Effector memory CD4-positive, alpha-beta T cell (primary cell): ENCODE measurements around the gene C9orf152.

Experiments used
- DNase-seq, 3 donors: peaks; one replicate each; pipeline ENCODE4 v3.0.0-alpha.2; 2020
- H3K27ac ChIP-seq: 2 replicates; pipeline ENCODE4 v1.7.0; 2013; ENCODE audit warnings: mild to moderate bottlenecking, low read length, moderate library complexity; ENCODE audit not compliant: insufficient read depth, poor library complexity, severe bottlenecking
- H3K27me3 ChIP-seq: replicated peaks from 2 replicates; pipeline ENCODE4 v1.7.0; 2013; ENCODE audit warnings: mild to moderate bottlenecking, low read length; ENCODE audit not compliant: insufficient read depth, control insufficient read depth, poor library complexity, severe bottlenecking
- H3K36me3 ChIP-seq: 2 replicates; pipeline ENCODE4 v1.7.0; 2013; ENCODE audit warnings: mild to moderate bottlenecking, low read length, moderate library complexity; ENCODE audit not compliant: control insufficient read depth, insufficient read depth
- H3K4me1 ChIP-seq: 2 replicates; pipeline ENCODE4 v1.7.0; 2013; ENCODE audit warnings: low read length, mild to moderate bottlenecking; ENCODE audit not compliant: control insufficient read depth, insufficient read depth, poor library complexity, severe bottlenecking
- H3K4me3 ChIP-seq: 2 replicates; pipeline ENCODE4 v1.7.0; 2013; ENCODE audit warnings: low read length, low read depth, mild to moderate bottlenecking; ENCODE audit not compliant: insufficient read depth, poor library complexity, severe bottlenecking
- H3K9me3 ChIP-seq: 2 replicates; pipeline ENCODE4 v1.7.0; 2013; ENCODE audit warnings: mild to moderate bottlenecking, low read length, moderate library complexity; ENCODE audit not compliant: control insufficient read depth

The C9orf152 gene

DNA sequence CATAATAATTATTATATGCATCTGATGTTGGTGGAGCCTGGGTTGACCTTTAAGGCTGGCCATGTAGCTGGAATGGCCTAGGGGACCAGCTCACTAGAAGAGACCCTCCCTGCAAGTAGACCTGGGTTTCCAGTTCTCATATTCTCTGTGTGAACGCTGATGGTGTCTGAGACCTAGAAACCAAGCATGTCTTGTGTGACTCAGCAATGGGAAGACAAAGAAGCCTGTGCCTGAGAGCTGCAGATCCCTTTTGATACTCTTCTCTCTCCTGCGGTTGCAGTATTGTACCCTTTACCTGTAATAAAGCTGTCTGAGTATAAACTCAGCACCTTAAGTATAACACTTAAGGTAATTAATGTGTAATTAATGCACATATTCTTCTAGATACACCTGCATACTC lies 22.2 kb downstream of the C9orf152 start:
- H3K4me1 ChIP-seq: no peaks in the 10 kb centered on the region
- DNase-seq: no peak
- H3K36me3 ChIP-seq: no peaks in the 10 kb centered on the region
- no peaks in the 10 kb centered on the region for H3K9me3 ChIP-seq
- H3K27me3 ChIP-seq: no peaks in the 10 kb centered on the region
- no peak overlapping the region for H3K27ac ChIP-seq
- H3K4me3 ChIP-seq: no peak overlapping the region

DNA sequence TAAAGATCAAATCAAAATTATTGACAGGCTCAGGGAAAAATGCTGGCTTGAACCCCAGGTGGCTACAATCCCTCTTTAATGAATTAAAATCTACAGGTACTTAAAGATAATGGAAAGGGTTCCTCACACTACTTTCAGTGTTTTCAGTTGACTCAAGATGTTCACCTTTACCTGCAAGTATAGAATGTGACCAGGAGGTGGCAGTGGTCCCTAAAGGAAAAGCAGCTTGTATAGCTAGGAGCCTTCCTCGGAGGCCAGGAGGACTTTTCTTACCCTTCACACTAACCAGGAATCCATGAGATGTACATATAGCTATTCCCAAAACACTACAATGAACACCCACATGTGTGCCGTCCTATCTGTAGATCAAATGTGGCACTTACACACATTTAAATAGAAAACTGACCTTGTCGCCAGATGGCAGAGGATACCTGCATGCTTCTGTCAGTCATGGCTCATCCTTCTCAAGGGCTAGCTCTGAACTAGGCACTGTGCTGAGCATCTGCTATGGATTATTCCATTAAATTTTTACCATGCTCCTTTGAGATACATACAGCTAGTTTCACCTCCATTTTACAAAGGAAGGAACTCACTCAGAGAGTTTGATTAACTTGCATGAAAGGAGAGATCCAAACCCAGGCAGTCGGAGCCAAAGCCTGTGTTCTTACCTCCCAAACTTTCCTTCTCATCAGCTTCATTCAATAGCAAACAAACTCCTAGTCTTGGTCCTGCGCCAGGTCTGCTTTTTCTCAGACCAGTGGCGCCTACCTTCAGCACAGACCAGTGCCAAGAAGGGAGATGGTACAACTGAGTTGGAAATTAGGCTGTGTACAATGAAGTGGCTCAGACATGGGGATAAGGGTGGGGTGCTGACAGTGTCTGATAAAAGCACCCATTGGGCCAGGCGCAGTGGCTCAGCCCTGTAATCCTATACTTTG lies 24.5 kb downstream of the C9orf152 start:
- Histone ChIP-seq H3K9me3 (no peaks in the 10 kb centered on the region), H3K36me3 (no peaks in the 10 kb centered on the region), H3K4me1 (no peaks in the 10 kb centered on the region), H3K27ac (no peak overlapping the region), H3K4me3 (no peak overlapping the region), H3K27me3 (no peaks in the 10 kb centered on the region)
- peak in 1 of 3 donors; percentile 25 for DNase-seq

DNA sequence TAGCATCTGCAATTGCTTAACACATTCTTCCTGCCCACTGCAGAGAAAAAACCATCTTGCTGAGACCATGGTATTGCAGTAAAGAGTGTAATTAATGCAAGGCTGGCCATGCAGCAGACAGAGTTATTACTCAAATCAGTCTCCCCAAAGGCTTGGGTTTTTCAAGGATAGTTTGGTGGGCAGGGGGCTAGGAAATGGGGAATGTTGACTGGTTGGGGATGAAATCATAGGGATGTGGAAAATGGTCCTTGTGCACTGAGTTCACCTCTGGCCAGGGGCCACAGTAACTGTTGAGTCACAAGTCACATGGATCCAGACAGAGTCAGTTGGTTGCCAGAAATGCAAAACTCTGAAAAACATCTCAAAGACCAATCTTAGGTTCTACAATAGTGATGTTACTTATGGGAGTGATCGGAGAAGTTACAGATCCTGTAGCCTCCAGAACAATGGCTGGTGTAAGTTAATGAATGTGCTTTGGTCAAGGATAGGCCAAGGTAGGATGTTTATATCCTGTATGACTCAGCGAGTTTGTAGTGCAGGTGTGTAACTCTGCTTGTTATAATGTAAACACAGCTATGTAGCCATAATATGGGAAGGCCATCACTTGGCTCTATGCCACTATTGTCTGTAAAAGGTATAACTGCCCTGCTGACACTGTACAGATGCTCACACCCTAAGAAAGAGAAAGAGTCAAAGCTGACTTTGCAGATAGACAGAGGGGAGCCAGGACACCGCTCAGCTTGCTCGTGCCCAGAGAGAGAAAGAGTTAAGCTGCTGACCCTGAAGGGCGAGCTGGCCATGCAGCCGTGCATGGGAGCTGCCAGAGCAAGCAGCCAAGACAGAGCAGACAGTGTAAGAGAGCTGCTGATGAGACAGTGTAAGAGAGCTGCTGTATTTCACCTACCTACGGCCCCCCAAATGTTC lies 27.2 kb downstream of the C9orf152 start:
- no peak overlapping the region for H3K27ac ChIP-seq
- H3K27me3 ChIP-seq: no peaks in the 10 kb centered on the region
- no peak for DNase-seq
- H3K36me3 ChIP-seq: no peaks in the 10 kb centered on the region
- H3K4me3 ChIP-seq: no peak overlapping the region
- no peaks in the 10 kb centered on the region for H3K4me1 ChIP-seq
- H3K9me3 ChIP-seq: no peaks in the 10 kb centered on the region

DNA sequence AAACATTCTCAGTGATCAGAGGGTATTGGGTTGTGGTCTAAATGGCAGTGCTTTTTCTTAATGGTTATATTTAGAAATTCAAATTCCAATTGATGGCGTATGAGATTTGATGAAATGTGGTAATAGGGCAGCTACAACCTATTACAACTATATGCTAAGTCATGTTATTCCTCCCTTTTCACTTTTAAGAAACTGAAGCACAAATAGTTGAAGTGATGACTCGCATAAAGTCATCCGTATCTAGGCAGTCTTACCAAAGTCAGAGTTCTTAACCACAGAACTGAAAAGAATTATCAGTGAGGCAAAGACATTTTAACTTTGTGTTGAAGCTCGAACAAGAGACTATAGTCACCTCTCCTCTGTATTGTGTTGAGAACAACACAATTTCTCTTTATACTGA lies 28.2 kb downstream of the C9orf152 start:
- no peak for DNase-seq
- no peak overlapping the region for H3K4me3 ChIP-seq
- no peaks in the 10 kb centered on the region for H3K36me3 ChIP-seq
- no peaks in the 10 kb centered on the region for H3K27me3 ChIP-seq
- no peaks in the 10 kb centered on the region for H3K4me1 ChIP-seq
- H3K27ac ChIP-seq: no peak overlapping the region
- no peaks in the 10 kb centered on the region for H3K9me3 ChIP-seq

DNA sequence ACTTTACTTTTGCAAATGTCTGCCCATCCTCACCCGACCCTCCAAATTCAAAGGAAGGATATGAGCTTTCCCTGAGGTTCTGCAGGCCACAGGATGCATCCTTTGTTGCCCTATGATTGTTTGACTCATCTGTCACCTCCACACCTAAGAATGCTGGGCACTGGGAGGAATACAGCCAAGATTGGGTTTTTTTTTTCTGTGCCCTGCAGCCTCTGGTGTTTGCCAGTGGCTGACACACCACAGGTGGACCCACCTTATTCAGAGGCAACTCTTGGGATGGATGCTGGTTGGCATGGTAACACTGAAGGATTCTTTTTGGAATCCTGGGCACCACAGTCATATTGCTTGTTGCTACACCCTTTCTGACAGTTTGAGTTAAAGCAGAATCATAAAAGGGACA lies 29.7 kb downstream of the C9orf152 start:
- H3K36me3 ChIP-seq: no peaks in the 10 kb centered on the region
- no peaks in the 10 kb centered on the region for H3K27me3 ChIP-seq
- H3K4me3 ChIP-seq: no peak overlapping the region
- no peaks in the 10 kb centered on the region for H3K4me1 ChIP-seq
- H3K9me3 ChIP-seq: no peaks in the 10 kb centered on the region
- H3K27ac ChIP-seq: no peak overlapping the region
- no peak for DNase-seq

DNA sequence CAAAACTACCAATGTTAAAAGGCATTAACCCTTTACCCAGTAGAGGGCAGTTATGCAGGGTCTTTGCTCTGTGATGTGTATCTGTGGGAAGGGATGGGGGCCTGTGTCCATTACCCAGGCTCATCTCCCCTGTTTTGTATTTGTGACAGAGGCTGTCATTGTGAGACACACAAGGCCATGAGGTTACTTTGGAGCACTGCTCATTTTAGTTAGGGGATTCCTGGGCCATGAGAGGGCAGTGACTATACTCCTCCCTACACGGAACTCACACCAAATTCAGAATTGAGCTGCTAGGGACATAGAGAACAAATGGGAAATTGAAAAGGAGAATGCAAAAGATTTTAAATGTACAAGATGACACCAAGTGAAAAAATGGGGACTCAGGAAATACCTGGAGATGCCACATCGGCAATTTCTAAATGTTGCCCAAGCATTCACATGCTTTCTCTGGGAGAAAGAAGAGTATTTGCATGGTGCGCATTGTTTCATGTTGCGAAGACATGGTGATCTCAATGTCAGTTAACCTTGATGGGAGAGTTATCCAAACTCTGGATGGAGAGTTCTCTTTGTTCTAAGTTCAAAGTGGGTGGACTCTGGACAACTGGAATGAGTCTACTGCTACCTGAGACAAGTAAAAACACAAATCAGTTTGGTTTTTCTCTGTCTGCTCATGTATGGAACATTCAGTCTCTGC lies 32.5 kb downstream of the C9orf152 start:
- Histone ChIP-seq H3K4me3 (no peak overlapping the region), H3K4me1 (no peaks in the 10 kb centered on the region), H3K27ac (no peak overlapping the region), H3K9me3 (no peaks in the 10 kb centered on the region), H3K36me3 (no peaks in the 10 kb centered on the region), H3K27me3 (no peaks in the 10 kb centered on the region)
- no peak for DNase-seq

DNA sequence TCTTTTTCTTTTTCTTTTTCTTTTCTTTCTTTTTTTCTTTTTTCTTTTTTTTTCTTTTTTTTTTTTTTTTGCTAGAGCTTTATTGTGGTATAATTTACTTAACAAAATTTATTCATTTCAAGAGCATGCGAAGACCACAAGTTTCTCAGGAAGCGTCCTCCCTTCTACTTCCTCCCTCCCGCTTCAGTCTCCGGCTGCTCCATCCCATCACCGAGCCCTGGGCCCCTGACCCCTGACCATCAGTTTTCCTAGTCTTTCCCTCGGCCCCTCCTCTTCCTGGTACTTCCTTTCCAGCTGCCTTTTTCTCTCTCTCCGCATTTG lies 34.7 kb downstream of the C9orf152 start:
- Histone ChIP-seq H3K27me3 (no peaks in the 10 kb centered on the region), H3K27ac (no peak overlapping the region), H3K4me1 (no peaks in the 10 kb centered on the region), H3K36me3 (no peaks in the 10 kb centered on the region), H3K9me3 (no peaks in the 10 kb centered on the region), H3K4me3 (no peak overlapping the region)
- no peak for DNase-seq

DNA sequence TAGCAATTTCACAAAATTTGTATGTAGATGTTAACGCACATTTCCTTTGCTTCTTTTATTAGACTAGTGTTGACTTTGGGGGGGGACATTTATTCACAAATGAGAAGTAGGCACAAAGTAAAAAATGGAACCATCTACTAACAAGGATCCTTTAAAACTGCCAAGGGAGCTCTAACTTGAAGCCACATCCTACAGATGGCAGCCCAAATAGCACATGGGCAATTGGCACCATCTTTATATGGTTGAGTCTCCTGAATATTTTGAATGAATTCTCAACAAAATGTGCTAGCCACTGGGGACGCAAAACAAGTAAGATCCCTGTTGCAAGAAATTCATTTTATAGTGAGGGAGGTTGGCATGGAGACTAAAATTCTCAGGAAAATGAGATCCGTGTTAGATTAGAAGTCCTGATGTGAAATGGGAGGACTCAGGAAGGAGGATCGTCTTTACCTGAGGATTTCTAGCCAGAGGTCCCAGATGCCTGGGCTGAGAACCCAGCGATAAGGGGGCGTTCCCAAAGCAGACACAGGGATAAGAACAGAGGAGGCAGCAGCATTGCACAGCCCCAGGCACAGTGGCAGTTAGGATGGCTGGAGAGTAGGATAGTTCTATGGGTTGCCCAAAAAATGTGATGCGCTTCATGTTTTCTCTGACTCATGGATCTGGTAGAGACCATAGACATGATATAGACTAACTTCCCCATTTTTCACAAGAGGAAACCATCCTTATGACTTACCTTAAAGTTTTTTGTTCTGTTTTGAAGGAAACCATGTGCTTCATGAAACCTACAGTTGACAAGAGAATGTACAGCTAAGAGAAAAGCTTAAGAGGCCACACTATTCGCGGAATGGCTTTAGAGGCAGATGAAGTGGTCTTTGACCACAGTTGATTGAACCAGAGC lies 37.4 kb downstream of the C9orf152 start:
- Histone ChIP-seq H3K27me3 (no peaks in the 10 kb centered on the region), H3K36me3 (no peaks in the 10 kb centered on the region)

DNA sequence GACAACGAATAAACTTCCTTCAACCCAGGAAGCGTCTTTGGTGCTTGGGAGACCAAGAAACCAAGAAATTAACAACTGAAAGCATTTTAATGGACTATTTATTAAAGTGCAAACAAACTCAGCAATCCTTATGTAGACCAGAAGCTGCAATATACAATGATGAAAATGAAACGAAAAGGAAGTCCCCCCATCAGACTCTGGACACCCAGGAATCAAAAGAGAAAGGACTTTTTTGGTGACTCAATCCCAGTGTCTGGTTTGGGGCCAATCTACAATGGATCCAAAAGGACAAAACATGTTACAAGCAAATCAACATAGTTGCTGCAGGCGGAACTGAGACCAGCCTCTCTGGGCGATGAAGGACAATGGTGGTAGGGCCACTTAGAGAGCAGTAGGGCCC lies 39.5 kb downstream of the C9orf152 start:
- no peaks in the 10 kb centered on the region for H3K36me3 ChIP-seq
- no peaks in the 10 kb centered on the region for H3K9me3 ChIP-seq
- no peak for DNase-seq
- H3K27ac ChIP-seq: no peak overlapping the region
- no peaks in the 10 kb centered on the region for H3K27me3 ChIP-seq
- no peaks in the 10 kb centered on the region for H3K4me1 ChIP-seq
- H3K4me3 ChIP-seq: no peak overlapping the region

More for the DNA sequence above, 37.4 kb downstream of the C9orf152 start:
- H3K4me1 ChIP-seq: no peaks in the 10 kb centered on the region
- no peaks in the 10 kb centered on the region for H3K9me3 ChIP-seq
- H3K4me3 ChIP-seq: no peak overlapping the region
- no peak for DNase-seq
- no peak overlapping the region for H3K27ac ChIP-seq
